K562 (cell line): ENCODE data around the gene B4GALT7. TPM values are rescaled to one million over a fixed set of nuclear protein-coding genes. Genes with fewer than 3 reads are reported as not detected.

Source experiments
- ELF4 ChIP-seq: fragments of 450-650 bp; formaldehyde crosslinking; IDR thresholded peaks from 2 replicates; pipeline ENCODE4 v1.4.0; 2022; ENCODE audit warnings: missing genetic modification characterization
- MYC ChIP-seq, 2 experiments: fragments of 250-450 bp in 1 of 2; sonication (Bioruptor Pico) in 1 of 2; IDR thresholded peaks; 2 replicates each; pipeline versions ENCODE4 v1.5.1 to v1.6.1; 2012 to 2021; ENCODE audit warnings: low read depth in 2 of 2, borderline replicate concordance in 1 of 2, improper control_type of control experiment in 1 of 2, low read length in 1 of 2, mild to moderate bottlenecking in 1 of 2, moderate library complexity in 1 of 2
- NCOA1 ChIP-seq: fragments of 450-650 bp; IDR thresholded peaks from 2 replicates; pipeline ENCODE4 v1.6.1; 2016; ENCODE audit warnings: low read depth
- PML ChIP-seq: IDR thresholded peaks from 2 replicates; pipeline ENCODE4 v1.6.1; 2012; ENCODE audit warnings: low read length, inconsistent platforms
- POLR2A ChIP-seq: fragments of 450-650 bp; conservative IDR thresholded peaks from 2 replicates; pipeline ENCODE4 v1.6.1; 2016
- POLR2AphosphoS5 ChIP-seq: IDR thresholded peaks from 2 replicates; pipeline ENCODE4 v1.6.1; 2011; ENCODE audit warnings: mild to moderate bottlenecking, low read depth, low read length, moderate library complexity; ENCODE audit not compliant: control insufficient read depth, insufficient read depth
- POLR2B ChIP-seq: fragments of 450-650 bp; IDR thresholded peaks from 2 replicates; pipeline ENCODE4 v1.6.1; 2018; ENCODE audit warnings: low read depth; ENCODE audit not compliant: partially characterized antibody
- PTBP1 ChIP-seq: fragments of 200-400 bp; formaldehyde crosslinking; IDR thresholded peaks from 2 replicates; pipeline ENCODE4 v1.6.1; 2017; ENCODE audit warnings: low read depth, low read length
- STAT5A ChIP-seq: IDR thresholded peaks from 2 replicates; pipeline ENCODE4 v1.6.1; 2012; ENCODE audit warnings: low read length, inconsistent platforms, borderline replicate concordance
- SUPT5H ChIP-seq: fragments of 450-650 bp; IDR thresholded peaks from 2 replicates; pipeline ENCODE4 v1.6.1; 2016
- TEAD2 ChIP-seq: fragments of 450-650 bp; IDR thresholded peaks from 2 replicates; pipeline ENCODE4 v1.6.1; 2016; ENCODE audit warnings: missing genetic modification characterization, control low read depth, missing compliant biosample characterization
- ZNF589 ChIP-seq: fragments of 200-800 bp; sonication (Bioruptor generic); IDR thresholded peaks from 2 replicates; pipeline ENCODE4 v1.6.1; 2016; ENCODE audit warnings: low read depth, missing genetic modification characterization, missing compliant biosample characterization
- ZNF778 ChIP-seq: fragments of 450-650 bp; formaldehyde crosslinking; IDR thresholded peaks from 2 replicates; pipeline ENCODE4 v1.4.0; 2020; ENCODE audit warnings: mild to moderate bottlenecking, moderate library complexity
- polyA plus RNA-seq, 8 experiments: library from polyadenylated mRNA; depleted of rRNA in 4 of 8; stranded (reverse) in 5 of 8; unstranded in 3 of 8; fragments of >200 nt; fragmentation: Nextera tagmentation in 2 of 8; fragmentation: Illumina TruSeq in 1 of 8; extraction: Ambion mirVana in 2 of 8; extraction: Trizol in 1 of 8; gene quantifications; 2 replicates each; pipeline versions ENCODE4 v1.2.1 to v1.2.3, GENCODE V29; 2011 to 2014; ENCODE audit warnings: inconsistent platforms in 1 of 8, missing spikeins in 1 of 8
- total RNA-seq, 7 experiments: library from RNA; depleted of rRNA in 6 of 7; stranded (reverse); fragments of >200 nt in 6 of 7; fragmentation: Illumina TruSeq in 2 of 7; extraction: Trizol in 2 of 7; gene quantifications; 2 replicates each; pipeline versions ENCODE4 v1.2.1 to v1.2.3, GENCODE V29; 2011 to 2021; ENCODE audit warnings: low replicate concordance in 1 of 7
- TF ChIP-seq, protein P1 (sequence below), 2 experiments: fragments of 450-650 bp in 1 of 2; sonication (generic) in 1 of 2; formaldehyde crosslinking in 1 of 2; IDR thresholded peaks; 2 replicates each; pipeline versions ENCODE4 v1.7.1 to v1.9.0; 2016 to 2022; ENCODE audit warnings: inconsistent platforms in 1 of 2, mild to moderate bottlenecking in 1 of 2, missing genetic modification reagents in 1 of 2
- TF ChIP-seq, protein P2 (sequence below): fragments of 450-650 bp; IDR thresholded peaks from 2 replicates; pipeline ENCODE4 v1.6.1; 2018; ENCODE audit warnings: mild to moderate bottlenecking, low read depth; ENCODE audit not compliant: partially characterized antibody

B4GALT7 gene
- total and polyA plus RNA-seq, 9 of the 15 experiments (the other 6 are each of a cell fraction or from before 2014, with no cell fraction given): 0.34 to 17.7 (median 9.1) TPM

DNA sequence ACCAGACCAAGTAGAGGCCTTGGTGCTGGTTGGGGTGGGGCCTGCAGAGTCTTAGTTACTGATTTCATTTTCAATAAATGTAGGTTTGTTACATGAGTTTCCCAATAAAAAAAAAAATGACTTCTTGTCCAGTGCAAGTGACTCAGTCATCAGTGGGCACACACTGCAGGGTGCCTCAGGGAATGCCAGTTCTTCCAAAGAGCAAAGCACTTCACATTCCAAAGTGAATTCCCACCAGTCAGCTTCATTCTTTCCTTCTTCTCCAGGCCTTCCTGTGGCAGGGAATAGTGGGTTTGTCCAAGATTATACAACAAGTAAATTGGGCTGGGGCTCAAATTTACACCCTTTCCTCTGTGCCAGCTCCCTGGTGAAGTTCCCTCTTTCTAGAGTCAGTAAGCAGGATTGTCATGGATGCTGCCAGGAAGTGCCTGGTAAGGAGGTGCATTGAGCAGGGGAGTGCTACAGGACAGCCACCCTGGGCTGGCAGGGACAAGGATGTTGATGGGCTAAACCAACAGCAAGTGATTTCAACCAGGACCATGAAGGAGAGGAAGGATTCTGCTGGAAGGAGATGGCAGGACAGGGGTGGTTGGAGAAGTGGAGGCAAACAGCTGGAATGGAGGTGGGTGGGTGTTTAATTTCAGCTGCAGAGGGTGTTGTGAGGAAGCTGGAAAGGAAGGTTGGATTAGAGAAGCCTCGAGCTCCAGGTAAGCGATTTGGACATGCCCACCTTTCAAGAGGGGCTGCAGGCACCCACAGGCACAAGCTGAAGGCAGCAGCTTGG, 3.7 kb upstream of the B4GALT7 start (continued):
- peak; percentile 35 for TF ChIP-seq POLR2AphosphoS5
- TF ChIP-seq SUPT5H: peak; percentile 55; the same call in 1 of the 2 replicates
- TF ChIP-seq, protein P1, sequence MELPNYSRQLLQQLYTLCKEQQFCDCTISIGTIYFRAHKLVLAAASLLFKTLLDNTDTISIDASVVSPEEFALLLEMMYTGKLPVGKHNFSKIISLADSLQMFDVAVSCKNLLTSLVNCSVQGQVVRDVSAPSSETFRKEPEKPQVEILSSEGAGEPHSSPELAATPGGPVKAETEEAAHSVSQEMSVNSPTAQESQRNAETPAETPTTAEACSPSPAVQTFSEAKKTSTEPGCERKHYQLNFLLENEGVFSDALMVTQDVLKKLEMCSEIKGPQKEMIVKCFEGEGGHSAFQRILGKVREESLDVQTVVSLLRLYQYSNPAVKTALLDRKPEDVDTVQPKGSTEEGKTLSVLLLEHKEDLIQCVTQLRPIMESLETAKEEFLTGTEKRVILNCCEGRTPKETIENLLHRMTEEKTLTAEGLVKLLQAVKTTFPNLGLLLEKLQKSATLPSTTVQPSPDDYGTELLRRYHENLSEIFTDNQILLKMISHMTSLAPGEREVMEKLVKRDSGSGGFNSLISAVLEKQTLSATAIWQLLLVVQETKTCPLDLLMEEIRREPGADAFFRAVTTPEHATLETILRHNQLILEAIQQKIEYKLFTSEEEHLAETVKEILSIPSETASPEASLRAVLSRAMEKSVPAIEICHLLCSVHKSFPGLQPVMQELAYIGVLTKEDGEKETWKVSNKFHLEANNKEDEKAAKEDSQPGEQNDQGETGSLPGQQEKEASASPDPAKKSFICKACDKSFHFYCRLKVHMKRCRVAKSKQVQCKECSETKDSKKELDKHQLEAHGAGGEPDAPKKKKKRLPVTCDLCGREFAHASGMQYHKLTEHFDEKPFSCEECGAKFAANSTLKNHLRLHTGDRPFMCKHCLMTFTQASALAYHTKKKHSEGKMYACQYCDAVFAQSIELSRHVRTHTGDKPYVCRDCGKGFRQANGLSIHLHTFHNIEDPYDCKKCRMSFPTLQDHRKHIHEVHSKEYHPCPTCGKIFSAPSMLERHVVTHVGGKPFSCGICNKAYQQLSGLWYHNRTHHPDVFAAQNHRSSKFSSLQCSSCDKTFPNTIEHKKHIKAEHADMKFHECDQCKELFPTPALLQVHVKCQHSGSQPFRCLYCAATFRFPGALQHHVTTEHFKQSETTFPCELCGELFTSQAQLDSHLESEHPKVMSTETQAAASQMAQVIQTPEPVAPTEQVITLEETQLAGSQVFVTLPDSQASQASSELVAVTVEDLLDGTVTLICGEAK (IDR thresholded peaks at IDR 0.05): no peak
- TF ChIP-seq, protein P1 (CRISPR knock-in tag; IDR thresholded peaks at IDR 0.05): no peak
- no peak for TF ChIP-seq ZNF589 (CRISPR knock-in tag)
- no peak for TF ChIP-seq ELF4 (CRISPR knock-in tag)
- TF ChIP-seq PML: peak; percentile 47; the same call in 1 of the 2 replicates
- no peak for TF ChIP-seq TEAD2 (tag)
- TF ChIP-seq, protein P2, sequence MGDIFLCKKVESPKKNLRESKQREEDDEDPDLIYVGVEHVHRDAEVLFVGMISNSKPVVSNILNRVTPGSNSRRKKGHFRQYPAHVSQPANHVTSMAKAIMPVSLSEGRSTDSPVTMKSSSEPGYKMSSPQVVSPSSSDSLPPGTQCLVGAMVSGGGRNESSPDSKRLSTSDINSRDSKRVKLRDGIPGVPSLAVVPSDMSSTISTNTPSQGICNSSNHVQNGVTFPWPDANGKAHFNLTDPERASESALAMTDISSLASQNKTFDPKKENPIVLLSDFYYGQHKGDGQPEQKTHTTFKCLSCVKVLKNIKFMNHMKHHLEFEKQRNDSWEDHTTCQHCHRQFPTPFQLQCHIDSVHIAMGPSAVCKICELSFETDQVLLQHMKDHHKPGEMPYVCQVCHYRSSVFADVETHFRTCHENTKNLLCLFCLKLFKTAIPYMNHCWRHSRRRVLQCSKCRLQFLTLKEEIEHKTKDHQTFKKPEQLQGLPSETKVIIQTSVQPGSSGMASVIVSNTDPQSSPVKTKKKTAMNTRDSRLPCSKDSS: no peak
- TF ChIP-seq POLR2B: peak; percentile 68
- TF ChIP-seq STAT5A: no peak
- no peak for TF ChIP-seq MYC (IDR thresholded peaks at IDR 0.05; ENCODE audit: low read depth, low read length)
- no peak for TF ChIP-seq MYC (CRISPR knock-in tag; IDR thresholded peaks at IDR 0.05; ENCODE audit: borderline replicate concordance, low read depth)
- no peak for TF ChIP-seq NCOA1
- TF ChIP-seq ZNF778 (CRISPR knock-in tag): no peak
- TF ChIP-seq PTBP1: no peak
- TF ChIP-seq POLR2A: peak; percentile 56; the same call in 1 of the 2 replicates
